ENCODE results near the gene COX7A2L. TPM values are rescaled to one million over a fixed set of nuclear protein-coding genes. Genes with fewer than 3 reads are reported as not detected.
A peak's percentile ranks its signal among the peaks of the same experiment; 100 is the strongest.

COX7A2L gene
- total RNA-seq, 4 donors from 2014 or later, result 56.9 to 122 (median 95.1) TPM

GRCh38 chr2:42340045-42340937, 20.7 kb downstream of the COX7A2L start:
- Histone ChIP-seq H3K9me3 (no peaks in the 10 kb centered on the region), H3K36me3 (peaks cover 4 to 67% (median 17%) of the 10 kb centered on the region in 4 donors), H3K27me3 (no peaks in the 10 kb centered on the region), H3K27ac (replicated peaks in 1 of 4) (no peak overlapping the region), H3K4me3 (no peak overlapping the region), H3K4me1 (peaks cover 14 to 23% (median 19%) of the 10 kb centered on the region in 4 donors)
- 86% methylated on average over 22 of the region's 23 CpGs for WGBS
- intact Hi-C loops (cut with DNase I), result no loop called here
- DNase-seq (ENCODE audit: extremely low spot score), result peak; percentile 83
- no peak for TF ChIP-seq CTCF (IDR thresholded peaks at IDR 0.05)
- no peak for TF ChIP-seq POLR2A (IDR thresholded peaks at IDR 0.05; ENCODE audit: low read depth)
- no peak for TF ChIP-seq POLR2AphosphoS5 (IDR thresholded peaks at IDR 0.05)
- TF ChIP-seq EP300 (IDR thresholded peaks at IDR 0.05), result no peak

GRCh38 chr2:42339191-42339912, 21.7 kb downstream of the COX7A2L start:
- DNase-seq (ENCODE audit: extremely low spot score), result peak; percentile 88
- Histone ChIP-seq H3K4me3 (no peak overlapping the region), H3K4me1 (peaks cover 14 to 23% (median 19%) of the 10 kb centered on the region in 4 donors), H3K27ac (replicated peaks in 1 of 4) (no peak overlapping the region), H3K9me3 (no peaks in the 10 kb centered on the region), H3K27me3 (no peaks in the 10 kb centered on the region), H3K36me3 (peaks cover 6 to 67% (median 23%) of the 10 kb centered on the region in 4 donors)
- WGBS, result 90% methylated on average over 20 of the region's 21 CpGs
- intact Hi-C loops (cut with DNase I), result loop anchor here (10.0 kb wide), 1 partner anchor 495 kb away; no protein-coding TSS in a partner anchor
- TF ChIP-seq CTCF (IDR thresholded peaks at IDR 0.05), result no peak

- peaks cover 12 to 70% (median 29%) of the 10 kb centered on the region in 4 donors for H3K36me3 ChIP-seq
- H3K4me1 ChIP-seq, result peaks cover 14 to 23% (median 19%) of the 10 kb centered on the region in 4 donors
- WGBS, result 94% methylated on average over 13 of the region's 13 CpGs
- no peaks in the 10 kb centered on the region for H3K27me3 ChIP-seq
- intact Hi-C loops (cut with DNase I), result loop anchor here (10.0 kb wide), 1 partner anchor 494 kb away; no protein-coding TSS in a partner anchor
- no peaks in the 10 kb centered on the region for H3K9me3 ChIP-seq
- H3K4me3 ChIP-seq, result no peak overlapping the region
- H3K27ac ChIP-seq (replicated peaks in 1 of 4), result no peak overlapping the region
- TF ChIP-seq EP300 (IDR thresholded peaks at IDR 0.05) (no peak), POLR2AphosphoS5 (IDR thresholded peaks at IDR 0.05) (no peak), POLR2A (IDR thresholded peaks at IDR 0.05; ENCODE audit: low read depth) (no peak), CTCF (IDR thresholded peaks at IDR 0.05) (no peak)
- DNase-seq (ENCODE audit: extremely low spot score), result peak; percentile 29
Measured at GRCh38 chr2:42338567-42339190, 22.3 kb downstream of the COX7A2L start.

- peaks cover 15 to 73% (median 36%) of the 10 kb centered on the region in 4 donors for H3K36me3 ChIP-seq
- peaks cover 13 to 21% (median 16%) of the 10 kb centered on the region in 4 donors for H3K4me1 ChIP-seq
- no peaks in the 10 kb centered on the region for H3K9me3 ChIP-seq
- DNase-seq (ENCODE audit: extremely low spot score), result peak; percentile 62
- 96% methylated on average over 25 of the region's 28 CpGs for WGBS
- H3K27me3 ChIP-seq, result no peaks in the 10 kb centered on the region
- intact Hi-C loops (cut with DNase I), result loop anchor here (10.0 kb wide), 1 partner anchor 493 kb away; no protein-coding TSS in a partner anchor
- TF ChIP-seq POLR2AphosphoS5 (IDR thresholded peaks at IDR 0.05) (no peak), CTCF (IDR thresholded peaks at IDR 0.05) (no peak), POLR2A (IDR thresholded peaks at IDR 0.05; ENCODE audit: low read depth) (no peak), EP300 (IDR thresholded peaks at IDR 0.05) (no peak)
- H3K4me3 ChIP-seq, result no peak overlapping the region
- H3K27ac ChIP-seq (replicated peaks in 1 of 4), result no peak overlapping the region
Measured at GRCh38 chr2:42337846-42338566, 23.0 kb downstream of the COX7A2L start.
